Measurements from ENCODE around the gene CSNK1G2.

The CSNK1G2 gene

DNA sequence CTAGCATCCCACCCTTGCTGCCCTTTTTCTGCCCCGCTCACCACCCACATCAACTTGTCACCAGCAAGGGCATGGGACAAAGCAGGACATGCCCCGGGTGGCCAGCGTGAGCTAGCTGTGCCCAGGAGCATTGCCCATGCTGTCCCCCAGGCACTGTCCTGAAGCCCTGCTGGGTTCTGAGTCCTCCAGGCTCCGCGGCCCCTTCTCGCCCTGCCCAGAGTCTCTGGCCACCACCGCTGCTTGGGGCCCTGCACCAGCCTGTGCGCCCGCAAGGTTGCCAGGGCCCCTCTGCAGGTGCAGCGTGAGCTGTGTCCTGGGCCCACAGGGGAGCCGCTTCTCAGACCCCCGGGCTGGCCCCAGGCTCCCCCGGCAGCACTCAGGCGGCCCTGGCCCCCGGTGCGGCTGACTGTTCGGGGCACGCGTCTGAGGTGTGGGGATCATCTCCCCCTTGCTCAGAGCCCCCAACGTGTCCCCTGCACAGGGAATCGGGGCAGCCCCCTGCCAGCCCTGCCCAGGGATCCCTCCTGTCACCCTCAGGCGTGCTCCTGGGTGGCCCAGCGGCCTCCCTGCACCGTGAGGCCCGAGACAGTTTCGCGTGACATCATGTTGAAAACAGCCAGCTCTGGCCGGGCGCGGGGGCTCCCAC is 4.1 kb downstream of the CSNK1G2 start:
- DNase-seq = no peak

DNA sequence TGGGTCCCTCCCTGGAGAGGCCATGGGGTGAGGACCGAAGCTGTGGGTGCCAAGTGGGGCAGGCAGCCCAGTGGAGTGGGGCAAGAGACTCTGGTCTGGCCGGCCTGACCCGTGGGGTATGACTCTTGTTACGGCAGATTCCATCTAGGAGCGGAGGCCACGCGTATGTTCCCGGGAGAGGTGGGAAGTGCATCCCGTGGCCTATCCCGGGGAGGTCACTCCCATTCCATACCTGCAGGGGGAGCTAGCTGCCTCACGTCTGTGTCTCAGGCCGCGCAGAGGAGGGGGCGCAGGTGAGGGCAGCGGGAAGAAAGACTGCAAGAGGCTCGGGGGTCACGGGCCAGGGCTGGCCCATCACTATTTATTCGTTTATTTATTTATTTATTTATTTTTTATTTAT is 4.9 kb downstream of the CSNK1G2 start:
- peak; percentile 32 for DNase-seq

DNA sequence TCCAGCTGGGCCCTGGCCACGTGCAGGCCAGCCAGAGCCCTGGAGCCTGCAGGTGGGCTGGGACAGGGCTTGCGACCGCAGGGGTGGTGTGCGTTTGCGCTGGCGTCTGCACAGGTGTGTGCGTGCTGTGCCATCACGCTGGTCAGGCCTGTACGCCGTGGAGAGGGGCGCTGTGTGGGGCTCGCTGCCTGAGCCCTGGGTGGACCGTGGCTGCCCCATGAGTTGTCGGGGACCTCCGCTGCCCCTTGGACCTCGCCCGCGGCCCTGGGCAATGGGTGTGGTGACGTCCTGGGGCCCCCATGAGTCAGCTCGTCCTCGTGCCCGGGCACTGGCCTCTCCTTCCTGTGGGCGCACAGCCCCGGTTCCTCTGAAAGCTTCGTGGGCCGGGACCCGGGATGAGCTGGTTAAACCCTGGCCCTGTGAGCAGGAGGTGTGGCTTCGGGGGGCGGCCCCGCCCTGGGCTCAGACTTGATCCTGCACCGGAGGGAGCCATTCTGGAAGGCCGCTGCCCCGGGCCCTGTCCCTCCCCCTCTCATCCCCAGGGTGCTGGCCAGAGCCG is 6.8 kb downstream of the CSNK1G2 start:
- DNase-seq = peak in 1 of 2 donors; percentile 21

DNA sequence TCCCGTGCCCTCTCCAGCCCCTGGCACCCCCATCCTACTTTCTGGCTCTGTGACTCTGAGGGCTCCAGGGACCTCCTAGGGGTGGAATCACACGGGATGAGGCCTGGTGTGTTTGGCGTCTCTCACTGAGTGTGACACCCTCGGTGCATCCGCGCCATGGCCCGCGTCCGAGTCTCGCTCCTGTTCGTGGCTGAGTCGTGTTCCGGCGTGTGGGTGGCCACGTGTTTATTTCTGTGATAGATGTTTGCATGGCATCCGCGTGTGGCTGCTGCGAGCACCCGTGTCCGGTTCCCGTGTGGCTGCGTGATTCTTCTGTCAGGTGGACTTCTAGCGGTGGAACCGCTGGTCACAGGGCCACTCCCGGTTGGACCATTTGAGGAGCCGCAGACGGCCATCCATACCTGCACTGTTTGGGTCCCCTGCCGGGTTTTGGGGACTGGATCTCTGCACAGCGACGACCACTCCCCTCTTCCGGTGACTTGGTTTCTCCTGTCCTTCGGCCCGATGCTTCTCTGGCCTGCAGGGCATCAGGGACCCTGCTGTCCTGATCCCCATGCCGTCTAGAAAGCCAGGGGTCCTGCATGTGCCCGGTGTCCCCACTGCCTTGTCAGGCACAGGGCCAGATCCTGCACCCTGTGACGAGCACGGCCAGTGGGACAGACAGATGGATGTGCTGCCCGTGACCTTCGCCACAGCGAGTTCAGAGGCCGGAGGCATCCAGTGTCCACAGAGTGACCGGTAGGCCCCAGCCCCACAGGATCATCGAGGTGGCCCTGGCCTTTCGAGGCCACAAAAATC is 8.5 kb downstream of the CSNK1G2 start:
- DNase-seq = no peak

DNA sequence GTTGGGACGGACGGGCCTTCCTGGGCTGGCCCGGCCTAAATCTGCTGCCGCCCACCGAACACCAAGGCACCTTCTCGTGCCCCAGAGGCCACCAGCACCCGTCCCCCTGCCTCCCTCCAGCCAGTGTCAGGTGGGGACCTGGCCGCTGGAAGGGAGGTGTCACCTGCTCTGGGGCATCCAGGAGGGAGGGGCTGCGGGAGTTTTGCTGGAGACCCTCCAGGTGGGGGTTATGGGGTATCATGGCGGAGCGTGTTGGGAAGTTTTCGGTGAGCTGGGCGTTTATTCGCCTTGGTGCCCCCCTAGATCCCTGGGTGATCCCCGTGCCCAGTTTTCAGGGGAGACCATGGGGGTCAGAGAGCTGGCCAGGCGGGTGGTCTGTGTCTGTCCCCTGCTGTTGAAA is 9.7 kb downstream of the CSNK1G2 start:
- DNase-seq = no peak

DNA sequence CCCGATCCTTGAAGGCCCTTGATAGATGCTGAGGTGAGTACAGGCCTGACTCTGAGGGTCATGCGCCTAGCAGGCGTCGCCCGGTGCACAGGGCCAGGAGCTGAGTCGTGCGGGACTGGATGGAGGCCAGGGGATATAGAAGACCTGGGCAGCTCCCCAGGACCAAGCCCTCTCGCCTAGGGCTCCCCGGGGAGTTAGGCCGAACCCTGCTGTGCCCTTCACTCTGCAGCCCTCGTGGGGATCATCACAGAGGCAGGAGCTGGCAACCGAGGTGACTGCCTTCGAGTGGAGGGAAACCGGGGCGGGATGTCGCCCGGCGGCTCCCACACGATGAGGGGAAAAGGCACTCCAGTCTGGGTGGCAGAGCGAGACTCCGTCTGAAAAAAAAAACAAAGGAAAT is 11.7 kb downstream of the CSNK1G2 start:
- DNase-seq = no peak

DNA sequence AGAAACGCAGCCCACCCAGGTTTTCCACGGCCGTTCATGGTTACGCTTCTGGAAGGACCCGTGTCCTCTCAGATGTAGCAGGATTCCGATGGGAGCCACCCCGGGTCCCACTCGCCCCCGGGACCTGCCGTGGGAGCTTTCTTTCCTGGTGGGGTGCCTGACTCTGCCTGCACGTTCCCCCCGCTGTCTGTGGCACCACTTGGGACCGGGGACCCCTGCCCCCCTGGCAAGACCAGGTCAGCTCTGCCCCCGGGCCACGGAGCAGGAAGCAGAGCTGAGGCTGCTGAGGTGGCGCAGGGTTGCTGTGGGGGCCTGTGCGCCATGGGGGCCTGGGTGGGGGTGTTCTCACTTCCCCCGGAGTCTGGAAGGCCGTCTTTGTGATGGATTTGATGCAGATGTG is 12.1 kb downstream of the CSNK1G2 start:
- no peak for DNase-seq

DNA sequence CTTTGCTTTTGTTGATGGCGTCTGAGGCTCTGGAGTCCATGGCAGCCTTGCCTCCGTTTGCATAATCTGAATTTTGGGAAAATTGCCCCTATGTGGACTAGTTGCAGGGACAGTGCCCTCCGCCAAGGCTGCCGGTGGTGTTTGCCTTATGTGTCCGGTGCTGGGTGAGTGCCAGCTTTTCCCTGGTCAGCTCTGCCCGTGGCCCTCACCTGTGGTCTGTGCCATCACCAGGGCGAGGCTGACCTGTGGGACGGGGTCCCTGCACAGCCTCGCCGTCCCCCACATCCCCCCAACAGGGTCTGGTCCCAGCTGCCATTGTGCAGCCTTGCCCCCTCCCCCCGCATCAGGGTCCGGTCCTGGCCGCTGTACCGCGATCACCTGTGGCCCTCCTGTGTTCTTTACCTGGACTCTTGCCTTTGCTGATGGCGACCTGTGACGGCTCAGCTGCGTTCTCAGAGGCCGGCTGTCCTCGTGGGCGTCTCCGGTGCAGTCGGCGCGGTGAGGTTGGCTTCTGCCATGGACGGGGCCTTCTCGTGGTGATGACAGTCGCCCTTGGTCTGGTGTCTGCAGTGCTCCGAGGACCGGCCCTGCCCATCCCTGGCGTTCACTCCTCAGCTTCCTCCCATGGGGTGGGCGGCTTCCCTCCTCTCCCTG is 12.6 kb downstream of the CSNK1G2 start:
- DNase-seq = no peak

DNA sequence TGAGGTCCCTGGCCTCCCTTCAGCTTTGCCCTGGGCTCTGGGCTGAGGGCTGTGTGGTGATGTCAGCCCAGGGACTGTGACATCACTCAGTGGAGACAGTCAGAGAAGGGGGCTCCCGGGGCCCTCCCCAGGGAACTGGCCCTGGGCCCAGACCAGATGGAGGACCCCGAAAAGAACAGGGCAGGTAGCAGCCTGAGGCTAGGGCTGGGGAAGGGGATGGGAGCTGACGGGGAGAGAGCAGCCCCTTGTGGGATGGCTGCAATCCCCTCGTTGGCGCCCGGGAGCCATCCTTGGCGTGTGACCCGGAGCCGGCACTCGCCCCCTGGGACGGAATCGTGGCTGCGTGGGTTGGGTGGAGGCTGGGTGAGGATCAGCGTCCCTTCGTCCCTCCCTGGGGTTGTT is 13.6 kb downstream of the CSNK1G2 start:
- no peak for DNase-seq

DNA sequence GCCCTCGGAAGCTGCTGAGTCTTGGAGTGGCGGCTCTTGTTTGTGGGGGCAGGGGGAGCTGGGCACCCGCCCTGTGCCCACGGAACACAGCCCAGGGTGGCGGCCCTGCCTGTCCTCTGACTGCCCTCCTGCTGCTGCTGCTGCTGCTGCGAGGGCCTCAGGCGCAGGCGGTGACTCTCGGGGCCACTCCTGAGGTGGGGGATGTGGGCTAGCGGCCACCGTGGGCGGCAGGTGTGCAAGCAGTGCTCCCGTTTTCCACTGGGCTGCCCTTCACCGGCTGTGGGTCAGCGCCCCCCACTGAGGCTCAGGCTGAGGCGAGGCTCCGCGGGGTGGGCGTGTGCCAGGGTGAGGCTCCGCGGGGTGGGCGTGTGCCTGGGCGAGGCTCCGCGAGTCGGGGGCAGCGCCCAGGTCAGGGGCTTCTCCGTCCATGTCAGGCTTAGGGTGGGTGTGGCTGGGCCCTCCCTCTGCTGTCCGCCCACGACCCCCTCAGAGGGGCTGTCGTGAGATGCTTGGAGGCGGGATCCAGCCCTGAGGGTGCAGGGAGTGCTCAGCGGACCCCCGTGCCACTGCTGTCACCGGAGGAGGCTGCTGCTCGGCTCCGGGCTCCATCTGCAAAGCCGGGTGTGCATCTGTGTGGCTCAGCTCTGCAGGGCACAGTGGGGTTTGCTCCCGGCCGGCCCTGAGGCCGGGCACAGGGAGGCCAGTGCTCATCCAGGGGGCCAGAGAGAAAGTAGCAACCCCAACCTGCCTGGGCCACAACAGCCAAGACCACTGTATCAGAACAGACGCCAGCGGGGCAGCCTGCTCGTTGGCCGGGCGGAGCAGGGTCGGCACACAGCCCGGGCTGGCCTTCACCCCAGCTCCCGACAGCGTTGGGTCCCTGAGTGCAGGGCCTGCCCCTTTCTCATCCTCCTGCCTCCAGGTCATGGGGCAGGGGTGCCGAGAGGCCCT is 14.5 kb downstream of the CSNK1G2 start:
- no peak for DNase-seq

DNA sequence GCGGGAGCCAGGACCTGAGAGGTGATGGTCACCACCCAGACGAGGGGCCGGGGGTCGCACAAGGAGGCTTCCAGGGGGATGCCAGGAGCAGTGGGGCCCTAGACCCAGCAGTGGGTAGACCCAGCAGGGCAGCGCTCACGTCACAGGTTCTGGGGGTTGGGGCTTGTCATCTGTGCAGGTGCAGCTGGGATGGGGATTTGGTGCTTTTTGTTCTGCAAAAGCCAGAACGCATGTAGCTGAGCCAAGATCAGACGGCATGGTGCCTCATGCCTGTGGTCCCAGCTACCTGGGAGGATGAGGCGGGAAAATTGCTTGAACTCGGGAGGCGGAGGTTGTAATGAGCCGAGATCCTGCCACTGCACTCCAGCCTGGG is 15.1 kb downstream of the CSNK1G2 start:
- DNase-seq = no peak

DNA sequence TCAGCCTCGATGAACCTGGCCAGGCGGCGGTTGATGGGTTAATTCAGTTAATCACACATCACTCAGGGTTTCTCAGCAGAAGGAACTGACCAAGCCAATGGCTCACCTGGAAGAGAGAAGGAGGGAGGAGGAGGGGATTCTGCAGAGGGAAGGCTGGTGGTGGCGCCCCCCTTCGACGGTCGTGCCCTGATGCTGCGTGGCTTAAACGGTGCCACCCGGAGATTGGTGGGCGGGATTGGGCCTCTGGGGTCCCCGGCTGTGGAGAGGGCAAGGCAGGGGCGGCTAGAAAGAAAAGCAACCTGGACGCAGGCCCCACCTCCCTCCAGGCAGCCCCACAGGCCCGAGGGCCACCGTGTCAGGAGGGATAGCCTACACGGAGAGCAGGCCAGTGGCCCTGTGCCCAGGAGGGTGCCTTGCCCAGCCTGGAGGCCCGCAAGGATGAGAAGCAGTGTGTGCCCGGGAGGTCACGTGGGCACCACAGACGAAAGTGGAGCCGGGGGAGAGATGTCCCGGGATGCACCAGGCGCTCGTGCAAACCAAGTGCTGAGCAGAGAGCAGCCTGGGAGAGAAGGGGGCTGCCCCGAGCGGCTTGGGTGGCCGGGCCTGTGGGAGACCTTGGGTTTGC is 16.0 kb downstream of the CSNK1G2 start:
- no peak for DNase-seq

DNA sequence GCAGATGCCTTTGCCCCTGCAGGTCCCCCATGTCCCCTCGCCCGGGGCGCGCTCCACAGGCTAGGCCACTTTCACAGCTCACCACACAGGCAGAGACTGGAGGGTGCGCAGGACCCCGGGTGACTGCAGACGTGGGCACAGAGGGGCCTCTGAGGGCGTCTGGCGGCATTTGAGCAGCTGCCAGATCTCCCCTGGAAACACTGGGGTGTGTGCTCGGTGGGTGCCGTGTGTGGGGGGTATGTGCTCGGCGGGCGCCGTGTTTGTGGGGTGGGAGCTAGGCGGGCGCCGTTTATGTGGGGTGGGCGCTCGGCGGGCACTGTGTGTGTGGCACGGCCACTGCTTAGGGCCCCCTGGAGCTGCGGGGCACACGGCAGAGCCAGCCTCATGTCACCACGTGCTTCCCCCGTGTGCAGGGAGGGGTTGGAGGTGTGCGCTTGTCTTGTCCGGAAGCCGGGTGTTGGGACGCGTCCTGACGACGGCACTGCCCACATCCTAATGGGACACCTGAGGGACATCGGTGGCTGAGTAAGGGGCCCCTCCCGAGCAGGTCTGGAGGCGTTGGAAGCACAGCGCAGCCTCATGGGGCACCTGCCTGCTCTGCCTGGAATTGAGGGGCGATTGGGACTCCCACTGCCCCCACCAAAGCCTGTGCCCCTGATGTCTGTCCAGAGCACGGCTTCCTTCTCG is 16.7 kb downstream of the CSNK1G2 start:
- no peak for DNase-seq

DNA sequence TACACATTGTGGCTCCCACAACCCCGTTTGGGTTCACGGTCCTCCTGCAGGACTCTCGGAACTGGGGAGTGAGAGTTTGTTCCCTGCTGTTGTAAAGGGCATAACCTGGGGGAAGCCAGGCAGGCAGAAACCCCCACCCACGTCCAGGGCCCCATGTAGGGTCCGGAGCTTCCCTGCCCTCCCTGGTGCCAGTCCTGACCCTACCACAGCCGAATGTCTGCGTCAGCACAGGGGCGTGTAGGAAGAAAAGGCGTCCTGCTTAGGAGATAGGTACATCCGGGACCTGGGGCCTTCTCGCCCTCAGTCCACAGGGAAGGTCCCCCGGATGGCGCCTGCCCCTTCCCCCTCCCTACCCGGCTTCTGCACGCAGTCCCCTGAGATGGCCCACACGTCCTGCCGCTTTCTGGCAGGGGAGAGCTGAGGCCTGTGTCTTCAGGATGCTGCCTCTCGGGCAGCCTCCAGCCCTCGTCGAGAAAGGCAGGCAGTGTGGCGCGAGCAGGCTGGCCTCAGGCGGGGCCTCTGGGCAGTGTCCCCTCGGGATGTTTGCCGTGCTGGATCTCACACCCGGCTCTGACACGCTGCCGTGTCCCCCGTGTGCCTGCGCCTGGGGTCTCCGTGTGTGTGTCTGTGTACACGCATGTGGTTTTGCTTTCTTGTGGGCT is 19.1 kb downstream of the CSNK1G2 start:
- DNase-seq = no peak

DNA sequence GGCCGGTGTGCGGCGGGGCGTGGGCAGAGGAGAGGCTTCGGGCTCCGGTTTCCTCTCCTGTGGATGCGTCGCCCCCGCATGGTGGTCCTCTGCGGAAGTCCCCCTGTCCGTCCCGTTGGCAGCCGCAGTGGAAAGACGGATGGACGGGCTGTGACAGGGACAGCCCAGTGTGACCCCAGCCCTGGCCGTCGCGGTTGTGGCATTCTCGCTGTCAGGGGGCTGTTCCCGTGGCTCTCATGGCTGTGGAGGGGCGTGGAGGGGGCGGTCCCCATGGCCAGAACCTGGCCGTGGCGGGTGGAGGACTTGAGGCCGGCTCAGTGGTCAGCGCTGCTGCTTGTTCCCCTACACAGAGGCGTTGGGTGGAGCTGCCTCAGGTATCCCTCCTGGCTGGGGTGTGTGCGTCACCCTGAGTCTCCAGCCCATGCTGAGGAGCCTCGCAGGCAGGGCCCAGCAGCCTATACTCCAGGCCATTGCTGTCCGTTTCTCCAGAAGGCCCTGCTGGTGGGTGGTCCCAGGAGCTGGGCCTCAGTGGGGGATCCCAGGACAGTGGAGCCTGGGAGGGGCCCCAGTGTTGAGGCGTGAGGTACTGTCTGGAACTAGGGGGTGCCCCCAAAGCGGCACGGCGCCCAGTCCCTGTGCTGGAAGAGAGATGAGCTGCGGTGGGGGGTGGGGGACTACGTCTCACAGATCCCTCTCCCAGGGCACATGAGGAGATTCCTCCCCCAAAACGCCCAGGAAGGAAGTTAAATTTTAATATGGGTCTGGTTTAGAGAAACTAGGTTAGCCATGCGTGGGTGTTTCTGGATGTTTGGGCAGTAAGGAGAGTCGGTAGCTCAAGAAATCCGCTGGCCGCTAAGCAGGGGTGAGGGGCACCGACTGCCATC is 20.3 kb downstream of the CSNK1G2 start:
- DNase-seq = no peak

DNA sequence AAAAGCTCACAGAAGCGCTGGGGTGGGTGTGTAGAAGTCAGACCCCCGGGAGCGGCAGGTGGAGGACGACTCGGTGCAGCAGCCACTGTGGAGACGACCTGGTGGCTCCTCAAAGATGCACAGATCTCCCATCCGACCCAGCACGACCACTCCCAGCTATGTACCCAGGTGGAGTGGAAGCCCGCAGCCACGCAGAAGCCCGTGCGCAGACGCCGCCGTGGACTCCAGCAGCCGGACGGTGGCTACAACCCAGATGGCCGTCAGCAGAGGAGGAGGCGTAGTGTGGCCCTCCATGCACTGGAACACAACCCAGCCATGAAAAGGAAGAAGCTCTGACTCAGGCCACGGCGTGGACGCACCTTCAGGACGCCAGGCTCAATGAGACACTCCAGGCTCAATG is 21.7 kb downstream of the CSNK1G2 start:
- DNase-seq = no peak

DNA sequence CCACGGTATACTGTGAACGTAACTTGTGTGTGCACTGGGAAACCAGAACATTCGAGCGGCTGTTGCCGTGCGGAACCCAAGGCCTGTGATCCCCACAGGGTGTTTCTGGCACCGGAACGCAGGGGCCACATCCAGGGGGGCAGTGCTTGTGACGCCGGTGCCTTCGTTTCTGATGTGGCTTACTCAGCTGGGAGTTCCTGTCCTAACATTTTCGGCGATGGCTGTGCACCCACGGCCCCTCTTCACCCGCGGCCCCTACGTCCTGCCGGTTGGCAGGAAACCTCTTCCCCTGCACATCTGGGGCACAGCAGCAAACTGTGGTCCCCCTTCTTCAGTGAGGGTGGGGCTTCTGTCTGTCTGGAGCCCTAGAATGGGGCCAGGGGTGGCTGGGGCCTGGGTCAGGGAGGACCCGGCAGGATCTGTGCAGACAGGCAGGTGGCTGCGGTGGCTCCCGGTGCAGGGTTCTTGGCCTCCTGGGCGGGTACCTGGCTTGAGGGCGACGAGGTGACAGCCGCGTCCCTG is 26.2 kb downstream of the CSNK1G2 start:
- peak; percentile 15 to 35 for DNase-seq

DNA sequence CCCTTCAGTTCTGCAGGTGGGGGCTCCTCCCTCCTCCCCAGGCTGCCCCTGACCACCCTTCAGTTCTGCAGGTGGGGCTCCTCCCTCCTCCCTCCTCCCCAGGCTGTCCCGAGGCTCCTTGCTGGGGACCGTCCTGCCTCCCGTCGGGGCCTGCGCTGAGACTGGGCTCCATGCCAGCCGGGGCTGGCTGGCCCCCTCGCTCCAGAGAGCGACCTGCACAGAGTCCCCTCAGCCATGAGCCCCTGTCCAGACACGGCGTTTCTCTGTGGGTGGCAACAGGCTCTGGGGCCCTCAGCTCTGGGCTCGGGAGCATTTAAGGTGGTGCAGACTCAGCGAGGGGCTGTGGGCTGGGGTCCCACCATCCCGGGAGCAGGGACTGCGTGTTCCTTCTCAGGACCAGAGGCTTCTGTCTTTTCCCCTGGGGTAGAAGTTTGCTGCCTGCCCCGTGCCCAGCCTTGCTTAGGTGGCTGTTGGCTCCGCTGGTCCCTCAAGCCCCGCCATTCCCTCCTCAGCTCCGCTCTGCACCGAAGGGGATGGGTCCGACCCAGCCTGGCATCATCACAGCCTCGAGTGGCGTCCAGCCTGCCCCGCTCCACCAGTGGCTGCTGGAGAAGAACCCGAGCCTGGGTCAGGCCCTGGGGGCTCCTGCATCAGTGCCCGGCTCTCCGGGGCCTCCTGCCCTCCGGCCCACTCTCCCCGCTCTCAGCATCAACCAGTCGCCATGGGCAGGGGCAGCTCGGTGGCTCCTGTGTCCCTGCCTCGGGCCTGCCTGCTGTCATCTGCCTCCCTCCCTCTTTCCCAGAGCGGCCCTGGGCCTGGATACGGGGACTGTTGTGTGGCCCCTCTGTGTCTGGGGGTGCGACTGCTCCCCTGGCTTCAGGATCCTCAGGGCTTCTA is 27.6 kb downstream of the CSNK1G2 start:
- DNase-seq = no peak

Data from CD4-positive, alpha-beta T cell treated with Interleukin-4 for 1 hour (primary cell).